ENCODE results near the gene TNK1. TPM values are rescaled to one million over a fixed set of nuclear protein-coding genes. Genes with fewer than 3 reads are reported as not detected.

Gene TNK1
- total RNA-seq, 4 donors from 2014 or later, result 2.4 to 9.8 (median 6.0) TPM

DNA sequence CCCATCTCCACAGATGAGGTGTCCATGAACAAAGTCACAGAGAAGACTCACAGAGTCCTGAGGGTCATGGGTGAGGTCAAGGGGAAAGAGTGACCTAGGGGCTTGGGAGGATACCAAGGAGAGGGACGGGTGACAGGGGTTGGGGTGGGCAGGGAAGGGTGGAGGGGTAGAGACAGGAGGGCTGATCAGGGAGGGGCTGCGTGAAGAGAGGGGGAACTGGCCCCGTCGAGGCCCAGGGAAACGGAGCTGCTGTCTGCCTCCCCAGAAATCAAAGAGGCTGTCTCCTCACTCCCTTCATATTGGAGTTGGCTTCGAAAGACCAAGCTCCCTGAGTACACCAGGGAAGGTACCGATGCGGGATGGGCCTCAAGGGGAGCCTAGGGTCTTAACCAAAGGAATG is 25.3 kb upstream of the TNK1 start:
- peaks cover 0 to 56% (median 29%) of the 10 kb centered on the region in 4 donors for H3K4me1 ChIP-seq
- no peaks in the 10 kb centered on the region for H3K9me3 ChIP-seq
- H3K36me3 ChIP-seq, result no peaks in the 10 kb centered on the region
- 59 to 62% methylated on average over 8 of the region's 8 CpGs for WGBS, 2 donors
- H3K27ac ChIP-seq, result peak overlapping the region; percentile 91 to 100 (median 96)
- no peaks in the 10 kb centered on the region for H3K27me3 ChIP-seq
- no peak for TF ChIP-seq POLR2A (IDR thresholded peaks at IDR 0.05)
- no peak for TF ChIP-seq EP300 (IDR thresholded peaks at IDR 0.05)
- TF ChIP-seq, protein P1, sequence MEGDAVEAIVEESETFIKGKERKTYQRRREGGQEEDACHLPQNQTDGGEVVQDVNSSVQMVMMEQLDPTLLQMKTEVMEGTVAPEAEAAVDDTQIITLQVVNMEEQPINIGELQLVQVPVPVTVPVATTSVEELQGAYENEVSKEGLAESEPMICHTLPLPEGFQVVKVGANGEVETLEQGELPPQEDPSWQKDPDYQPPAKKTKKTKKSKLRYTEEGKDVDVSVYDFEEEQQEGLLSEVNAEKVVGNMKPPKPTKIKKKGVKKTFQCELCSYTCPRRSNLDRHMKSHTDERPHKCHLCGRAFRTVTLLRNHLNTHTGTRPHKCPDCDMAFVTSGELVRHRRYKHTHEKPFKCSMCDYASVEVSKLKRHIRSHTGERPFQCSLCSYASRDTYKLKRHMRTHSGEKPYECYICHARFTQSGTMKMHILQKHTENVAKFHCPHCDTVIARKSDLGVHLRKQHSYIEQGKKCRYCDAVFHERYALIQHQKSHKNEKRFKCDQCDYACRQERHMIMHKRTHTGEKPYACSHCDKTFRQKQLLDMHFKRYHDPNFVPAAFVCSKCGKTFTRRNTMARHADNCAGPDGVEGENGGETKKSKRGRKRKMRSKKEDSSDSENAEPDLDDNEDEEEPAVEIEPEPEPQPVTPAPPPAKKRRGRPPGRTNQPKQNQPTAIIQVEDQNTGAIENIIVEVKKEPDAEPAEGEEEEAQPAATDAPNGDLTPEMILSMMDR (IDR thresholded peaks at IDR 0.05), result no peak
- H3K4me3 ChIP-seq, result peak overlapping the region in 1 of 4 donors; percentile 71
- DNase-seq (ENCODE audit: low spot score in 2 of 2), result no peak

GRCh38 chr17:7356072-7356549 is 24.8 kb upstream of the TNK1 start:
- peak overlapping the region in 3 of 4 donors; percentile 10 to 71 (median 26) for H3K4me3 ChIP-seq
- H3K4me1 ChIP-seq, result peaks cover 0 to 56% (median 29%) of the 10 kb centered on the region in 4 donors
- WGBS, 2 donors, result 5 to 10% methylated on average over 5 to 12 of the region's 12 CpGs
- no peaks in the 10 kb centered on the region for H3K36me3 ChIP-seq
- H3K9me3 ChIP-seq, result no peaks in the 10 kb centered on the region
- TF ChIP-seq, protein P1 (IDR thresholded peaks at IDR 0.05), result peak; percentile 78 to 93 (median 89)
- TF ChIP-seq POLR2A (IDR thresholded peaks at IDR 0.05) (no peak), EP300 (IDR thresholded peaks at IDR 0.05) (no peak)
- peak overlapping the region; percentile 91 to 100 (median 96) for H3K27ac ChIP-seq
- peak; percentile 58 to 79 for DNase-seq (ENCODE audit: low spot score in 2 of 2)
- H3K27me3 ChIP-seq, result no peaks in the 10 kb centered on the region

DNA sequence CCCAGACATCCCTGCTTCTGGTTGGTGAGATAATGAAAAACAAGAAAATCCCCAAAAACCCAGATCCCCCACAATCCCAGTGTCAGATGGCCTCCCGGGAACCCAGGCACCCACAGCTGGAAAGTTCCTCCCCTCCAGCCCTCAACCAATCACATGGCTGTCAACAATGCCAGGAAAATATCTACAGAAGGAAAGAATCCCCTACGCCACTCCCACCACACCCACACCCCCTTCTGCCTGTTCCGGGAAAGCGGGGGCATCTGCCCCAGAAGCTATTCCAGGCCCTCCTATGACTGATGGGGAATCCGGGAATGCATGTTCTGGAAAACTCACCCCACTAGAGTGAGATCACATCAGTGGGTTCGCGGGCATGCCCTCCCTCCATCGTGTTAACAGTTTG is 24.1 kb upstream of the TNK1 start:
- DNase-seq (ENCODE audit: low spot score in 2 of 2), result no peak
- Histone ChIP-seq H3K27me3 (no peaks in the 10 kb centered on the region), H3K4me1 (peaks cover 0 to 56% (median 29%) of the 10 kb centered on the region in 4 donors), H3K27ac (peak overlapping the region; percentile 91 to 100 (median 96)), H3K36me3 (no peaks in the 10 kb centered on the region), H3K9me3 (no peaks in the 10 kb centered on the region), H3K4me3 (peak overlapping the region in 3 of 4 donors; percentile 10 to 71 (median 26))
- peak; percentile 28 to 83 for TF ChIP-seq EP300 (IDR thresholded peaks at IDR 0.05)
- TF ChIP-seq POLR2A (IDR thresholded peaks at IDR 0.05), result peak in 1 of 2 donors; percentile 38
- TF ChIP-seq, protein P1 (IDR thresholded peaks at IDR 0.05), result no peak
- 29 to 34% methylated on average over 8 of the region's 8 CpGs for whole genome bisulfite sequencing, 2 donors

DNA sequence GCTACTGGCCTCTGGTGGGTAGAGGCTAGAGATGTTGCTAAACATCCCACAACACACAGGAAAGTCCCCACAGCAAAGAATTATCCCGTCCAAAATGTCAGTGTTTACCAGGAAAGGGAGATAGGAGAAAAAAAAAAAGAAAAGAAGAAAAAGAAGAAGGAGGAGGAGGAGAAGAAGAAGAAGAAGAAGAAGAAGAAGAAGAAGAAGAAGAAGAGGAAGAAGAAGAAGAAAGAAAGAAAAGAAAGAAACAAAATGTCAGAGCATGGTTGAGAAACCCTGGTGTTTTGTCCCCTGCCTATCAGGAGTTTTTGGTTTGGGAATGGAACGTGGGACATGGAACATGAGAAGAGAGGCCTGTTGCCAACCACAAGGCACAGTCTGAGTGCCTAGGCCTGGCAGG is 23.5 kb upstream of the TNK1 start:
- Histone ChIP-seq H3K36me3 (no peaks in the 10 kb centered on the region), H3K4me1 (peaks cover 0 to 54% (median 29%) of the 10 kb centered on the region in 4 donors), H3K4me3 (no peak overlapping the region), H3K9me3 (no peaks in the 10 kb centered on the region), H3K27ac (peak overlapping the region; percentile 91 to 100 (median 96)), H3K27me3 (no peaks in the 10 kb centered on the region)
- no peak for TF ChIP-seq EP300 (IDR thresholded peaks at IDR 0.05)
- TF ChIP-seq, protein P1 (IDR thresholded peaks at IDR 0.05), result no peak
- TF ChIP-seq POLR2A (IDR thresholded peaks at IDR 0.05), result no peak
- no peak for DNase-seq (ENCODE audit: low spot score in 2 of 2)
- 40 to 54% methylated on average over 2 of the region's 2 CpGs for WGBS, 2 donors

GRCh38 chr17:7361906-7362305 is 19.0 kb upstream of the TNK1 start:
- Histone ChIP-seq H3K9me3 (no peaks in the 10 kb centered on the region), H3K4me1 (peaks cover 0 to 9% (median 3%) of the 10 kb centered on the region in 4 donors), H3K36me3 (no peaks in the 10 kb centered on the region), H3K27me3 (no peaks in the 10 kb centered on the region), H3K4me3 (no peak overlapping the region), H3K27ac (no peak overlapping the region)
- 54 to 76% methylated on average over 3 of the region's 3 CpGs for WGBS, 2 donors
- no peak for TF ChIP-seq POLR2A (IDR thresholded peaks at IDR 0.05)
- TF ChIP-seq, protein P1 (IDR thresholded peaks at IDR 0.05), result no peak
- no peak for DNase-seq (ENCODE audit: low spot score in 2 of 2)
